ENCODE data around the gene GAA. TPM values are rescaled to one million over a fixed set of nuclear protein-coding genes. Genes with fewer than 3 reads are reported as not detected.

The GAA gene
- total RNA-seq, 4 donors from 2014 or later, result 35.6 to 73.2 (median 47.4) TPM

GRCh38 chr17:80102664-80103448 is 1.5 kb downstream of the GAA start:
- H3K9me3 ChIP-seq, result no peaks in the 10 kb centered on the region
- TF ChIP-seq CTCF (IDR thresholded peaks at IDR 0.05) (no peak), POLR2A (IDR thresholded peaks at IDR 0.05) (no peak), POLR2AphosphoS5 (IDR thresholded peaks at IDR 0.05) (no peak), EP300 (IDR thresholded peaks at IDR 0.05) (no peak)
- H3K4me3 ChIP-seq, result no peak overlapping the region
- H3K27me3 ChIP-seq, result no peaks in the 10 kb centered on the region
- H3K36me3 ChIP-seq, result peaks cover 0 to 18% of the 10 kb centered on the region in 2 donors
- H3K27ac ChIP-seq, result no peak overlapping the region
- H3K4me1 ChIP-seq, result peaks cover 0 to 33% (median 11%) of the 10 kb centered on the region in 3 donors
- no peak for ATAC-seq
- 70 to 72% methylated on average over 3 to 4 of the region's 15 CpGs for WGBS, 2 donors (ENCODE audit: low coverage in 1 of 2)

GRCh38 chr17:80103449-80104085 is 2.2 kb downstream of the GAA start:
- 79 to 88% methylated on average over 4 to 11 of the region's 19 CpGs for WGBS, 2 donors (ENCODE audit: low coverage in 1 of 2)
- TF ChIP-seq EP300 (IDR thresholded peaks at IDR 0.05) (no peak), CTCF (IDR thresholded peaks at IDR 0.05) (no peak), POLR2AphosphoS5 (IDR thresholded peaks at IDR 0.05) (no peak), POLR2A (IDR thresholded peaks at IDR 0.05) (no peak)
- peaks cover 0 to 33% (median 11%) of the 10 kb centered on the region in 3 donors for H3K4me1 ChIP-seq
- no peak overlapping the region for H3K4me3 ChIP-seq
- H3K27me3 ChIP-seq, result no peaks in the 10 kb centered on the region
- H3K27ac ChIP-seq, result no peak overlapping the region
- no peaks in the 10 kb centered on the region for H3K9me3 ChIP-seq
- no peak for ATAC-seq
- H3K36me3 ChIP-seq, result peaks cover 0 to 25% of the 10 kb centered on the region in 2 donors

- Histone ChIP-seq H3K27ac (no peak overlapping the region), H3K4me3 (no peak overlapping the region), H3K4me1 (peaks cover 0 to 33% (median 11%) of the 10 kb centered on the region in 3 donors), H3K27me3 (no peaks in the 10 kb centered on the region), H3K9me3 (no peaks in the 10 kb centered on the region), H3K36me3 (peaks cover 0 to 34% of the 10 kb centered on the region in 2 donors)
- TF ChIP-seq POLR2A (IDR thresholded peaks at IDR 0.05) (no peak), EP300 (IDR thresholded peaks at IDR 0.05) (no peak), CTCF (IDR thresholded peaks at IDR 0.05) (no peak), POLR2AphosphoS5 (IDR thresholded peaks at IDR 0.05) (no peak)
- no peak for ATAC-seq
- 0 to 70% methylated on average over 1 to 7 of the region's 26 CpGs for WGBS, 2 donors (ENCODE audit: low coverage in 1 of 2)
These were observed 3.1 kb downstream of the GAA start for GRCh38 chr17:80104321-80104955.

DNA sequence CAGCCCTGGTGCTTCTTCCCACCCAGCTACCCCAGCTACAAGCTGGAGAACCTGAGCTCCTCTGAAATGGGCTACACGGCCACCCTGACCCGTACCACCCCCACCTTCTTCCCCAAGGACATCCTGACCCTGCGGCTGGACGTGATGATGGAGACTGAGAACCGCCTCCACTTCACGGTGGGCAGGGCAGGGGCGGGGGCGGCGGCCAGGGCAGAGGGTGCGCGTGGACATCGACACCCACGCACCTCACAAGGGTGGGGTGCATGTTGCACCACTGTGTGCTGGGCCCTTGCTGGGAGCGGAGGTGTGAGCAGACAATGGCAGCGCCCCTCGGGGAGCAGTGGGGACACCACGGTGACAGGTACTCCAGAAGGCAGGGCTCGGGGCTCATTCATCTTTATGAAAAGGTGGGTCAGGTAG is 3.6 kb downstream of the GAA start:
- H3K36me3 ChIP-seq, result peaks cover 0 to 37% of the 10 kb centered on the region in 2 donors
- no peak overlapping the region for H3K27ac ChIP-seq
- no peaks in the 10 kb centered on the region for H3K9me3 ChIP-seq
- no peak for ATAC-seq
- H3K4me3 ChIP-seq, result no peak overlapping the region
- TF ChIP-seq EP300 (IDR thresholded peaks at IDR 0.05), result no peak
- no peak for TF ChIP-seq POLR2A (IDR thresholded peaks at IDR 0.05)
- no peak for TF ChIP-seq CTCF (IDR thresholded peaks at IDR 0.05)
- TF ChIP-seq POLR2AphosphoS5 (IDR thresholded peaks at IDR 0.05), result no peak
- no peaks in the 10 kb centered on the region for H3K27me3 ChIP-seq
- H3K4me1 ChIP-seq, result peaks cover 0 to 33% (median 11%) of the 10 kb centered on the region in 3 donors
- 86% methylated on average over 1 of the region's 18 CpGs; no CpG with 5 or more reads in 1 of the 2 donors for WGBS, 2 donors (ENCODE audit: low coverage in 1 of 2)

All from gastroesophageal sphincter (tissue), 4 donors.